ELF-1 (cell line): ENCODE results near the gene SLC25A38.
A peak's percentile ranks its signal among the peaks of the same experiment; 100 is the strongest.
"Not testable (repeated sequence)": the region's sequence is repeated elsewhere in the genome, so short reads cannot be mapped to it uniquely, and the experiment has no call there.

Experiments
- DNase-seq: peaks from one replicate; pipeline ENCODE4 v3.0.0-alpha.2; 2016; ENCODE audit warnings: low read depth, low spot score

SLC25A38 gene, protein sequence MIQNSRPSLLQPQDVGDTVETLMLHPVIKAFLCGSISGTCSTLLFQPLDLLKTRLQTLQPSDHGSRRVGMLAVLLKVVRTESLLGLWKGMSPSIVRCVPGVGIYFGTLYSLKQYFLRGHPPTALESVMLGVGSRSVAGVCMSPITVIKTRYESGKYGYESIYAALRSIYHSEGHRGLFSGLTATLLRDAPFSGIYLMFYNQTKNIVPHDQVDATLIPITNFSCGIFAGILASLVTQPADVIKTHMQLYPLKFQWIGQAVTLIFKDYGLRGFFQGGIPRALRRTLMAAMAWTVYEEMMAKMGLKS

DNA sequence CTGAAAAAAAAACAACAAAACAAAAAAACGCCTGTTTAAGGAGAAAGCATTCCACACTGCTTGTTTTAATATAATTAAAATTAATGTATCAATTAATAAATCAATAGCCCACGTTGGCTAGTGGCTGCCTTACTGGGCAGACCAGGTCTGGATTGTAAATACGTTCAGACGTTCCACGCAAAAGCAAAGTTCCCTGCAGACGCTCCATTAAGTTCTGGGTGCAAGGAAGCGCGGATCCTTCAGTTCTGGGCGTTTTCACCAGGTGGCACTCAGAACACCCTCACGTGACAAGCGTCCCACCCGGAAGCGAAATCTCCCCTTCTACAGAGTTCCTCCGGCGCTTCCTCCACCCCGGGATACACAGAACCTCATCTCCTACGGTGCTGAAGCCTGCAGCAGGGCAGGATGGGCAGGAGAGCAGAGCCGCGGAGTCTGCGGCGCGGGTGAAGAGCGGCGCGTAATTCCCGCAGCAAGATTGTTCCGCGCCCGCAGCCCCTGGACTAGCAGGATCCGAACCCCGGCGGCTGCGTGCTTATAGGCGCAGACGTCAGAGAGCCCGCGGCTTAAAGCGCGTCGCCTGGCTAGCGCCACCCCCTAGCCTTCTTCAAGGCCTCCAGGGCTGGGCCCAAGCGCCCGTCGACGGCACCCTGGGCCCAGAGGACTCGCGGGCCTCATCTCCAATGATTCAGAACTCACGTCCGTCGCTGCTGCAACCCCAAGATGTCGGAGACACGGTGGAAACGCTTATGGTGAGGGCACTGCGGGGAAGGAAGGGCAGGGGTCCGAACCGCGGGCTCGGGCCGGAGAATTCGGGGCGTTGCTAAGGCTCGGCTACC lies at the start of gene SLC25A38:
SLC25A38 (plus strand) TSS at position 326 of the 836 bp plus-strand sequence; CDS start at position 681, 355 bp downstream.
- peak; percentile 95 for DNase-seq

DNA sequence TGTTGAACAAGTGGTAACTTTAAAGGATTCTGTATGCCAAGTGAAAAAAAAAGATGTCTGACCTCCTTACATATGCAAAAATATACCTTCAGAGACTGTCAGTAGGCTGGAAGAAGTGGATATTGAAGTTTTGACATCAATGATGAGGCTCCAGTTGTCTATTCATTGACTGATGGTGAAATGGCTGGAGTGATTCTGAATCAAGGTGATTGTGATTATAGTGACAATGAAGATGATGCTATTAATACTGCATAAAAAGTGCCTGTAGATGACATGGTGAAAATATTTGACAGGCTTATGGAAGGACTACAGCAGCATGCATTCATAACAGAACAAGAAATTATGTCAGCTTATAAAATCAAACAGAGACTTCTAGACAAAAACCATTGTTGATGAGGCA lies 49.6 kb upstream of the SLC25A38 start:
- DNase-seq = no peak

DNA sequence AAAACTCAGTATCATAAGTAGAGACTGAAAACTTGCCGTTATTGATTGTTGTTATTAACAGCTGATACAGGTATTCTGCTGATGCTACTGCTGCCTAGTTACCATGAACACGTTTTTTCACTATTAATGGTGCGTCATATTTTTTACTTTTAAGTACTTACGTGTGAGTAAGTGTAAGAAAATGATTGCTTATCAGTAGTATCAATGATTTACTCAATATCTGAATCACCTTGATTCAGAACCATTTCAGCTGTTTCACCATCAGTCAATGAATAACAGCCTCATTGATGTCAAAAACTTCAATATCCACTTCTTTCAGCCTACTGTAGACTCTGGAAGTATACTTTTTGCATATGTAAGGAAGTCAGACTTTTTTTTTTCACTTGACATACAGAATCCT lies 49.0 kb upstream of the SLC25A38 start:
- no peak for DNase-seq

DNA sequence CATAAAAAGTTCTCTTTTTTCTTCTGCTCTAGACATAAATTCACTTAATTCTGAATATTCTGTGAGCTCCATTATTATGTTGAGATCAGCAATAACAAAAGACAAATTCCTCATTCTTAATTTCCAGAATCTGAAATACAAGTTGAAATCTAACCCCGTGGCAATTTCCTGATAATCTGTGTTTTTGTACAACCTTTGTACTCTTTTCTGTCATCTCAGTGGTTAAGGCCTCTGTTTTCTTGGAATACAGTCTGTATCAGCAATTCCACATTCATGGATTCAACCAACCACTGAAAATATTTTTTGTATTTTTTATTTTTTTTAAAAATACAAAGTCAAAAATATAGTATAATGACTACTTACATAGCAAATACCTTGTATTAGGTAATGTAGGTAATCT lies 45.0 kb upstream of the SLC25A38 start:
- DNase-seq = no peak

DNA sequence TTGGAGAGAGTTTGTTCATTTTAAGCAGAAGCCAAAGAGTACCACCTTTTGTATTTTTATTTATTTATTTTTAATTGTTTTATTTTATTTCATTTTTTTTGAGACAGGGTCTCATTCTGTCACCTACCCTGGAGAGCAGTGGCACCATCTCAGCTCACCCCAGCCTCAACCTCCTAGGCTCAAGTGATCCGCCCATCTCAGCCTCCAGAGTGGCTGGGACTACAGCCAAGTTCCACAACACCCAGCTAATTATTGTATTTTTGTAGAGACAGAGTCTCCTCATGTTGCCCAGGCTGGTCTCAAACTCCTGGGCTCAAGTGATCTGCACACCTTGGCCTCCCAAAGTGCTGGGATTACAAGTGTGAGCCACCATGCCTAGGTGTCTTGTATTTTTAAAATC lies 44.1 kb upstream of the SLC25A38 start:
- no peak for DNase-seq

DNA sequence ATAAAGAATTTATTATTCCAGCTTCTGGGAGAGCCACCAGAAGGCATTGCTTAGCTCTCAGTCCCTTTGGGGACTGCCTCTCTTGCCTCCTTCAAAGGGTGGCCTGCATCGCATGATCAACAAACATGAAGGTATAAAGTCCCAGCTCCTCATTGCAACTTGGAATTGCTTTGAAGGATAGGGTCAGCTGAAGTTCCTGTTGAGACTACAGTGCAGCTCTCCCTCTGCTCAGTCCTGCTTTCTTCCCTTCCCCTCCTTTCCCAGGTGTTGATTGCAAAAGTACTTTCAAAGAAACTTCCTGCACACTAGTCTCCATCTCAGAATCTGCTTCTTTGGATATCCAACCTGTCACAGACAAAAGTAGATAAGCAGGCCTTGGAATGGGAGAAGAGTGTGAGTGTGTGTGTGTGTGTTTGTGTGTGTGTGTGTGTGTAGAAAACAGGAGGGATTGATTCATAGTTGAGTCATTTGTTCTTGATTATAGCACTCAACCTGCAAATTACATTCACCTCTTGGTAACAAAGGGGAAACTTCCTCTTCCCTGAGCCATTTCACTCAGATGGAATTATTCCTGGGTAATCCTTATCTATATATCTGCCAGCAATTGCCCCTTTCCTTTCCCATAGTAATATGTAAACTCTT lies 40.0 kb upstream of the SLC25A38 start:
- DNase-seq = no peak

DNA sequence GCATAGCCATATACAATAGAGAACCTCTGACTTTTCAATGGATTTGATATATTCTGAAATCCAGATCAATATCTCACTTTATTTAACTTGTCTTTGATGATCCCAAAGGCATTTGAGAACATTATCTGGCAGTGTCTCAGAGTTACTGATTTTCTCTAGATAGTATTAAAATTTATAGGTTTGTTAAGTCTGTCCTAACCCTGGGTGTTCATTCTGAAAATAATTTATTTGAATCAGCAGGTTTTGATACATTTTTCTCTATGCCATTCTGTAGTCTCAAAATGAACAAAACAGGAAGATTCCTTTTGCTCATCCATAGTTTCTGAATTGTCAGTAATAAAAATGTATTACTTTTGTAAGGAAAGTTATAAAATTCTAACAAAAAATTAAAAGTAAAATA lies 39.4 kb upstream of the SLC25A38 start:
- no peak for DNase-seq

DNA sequence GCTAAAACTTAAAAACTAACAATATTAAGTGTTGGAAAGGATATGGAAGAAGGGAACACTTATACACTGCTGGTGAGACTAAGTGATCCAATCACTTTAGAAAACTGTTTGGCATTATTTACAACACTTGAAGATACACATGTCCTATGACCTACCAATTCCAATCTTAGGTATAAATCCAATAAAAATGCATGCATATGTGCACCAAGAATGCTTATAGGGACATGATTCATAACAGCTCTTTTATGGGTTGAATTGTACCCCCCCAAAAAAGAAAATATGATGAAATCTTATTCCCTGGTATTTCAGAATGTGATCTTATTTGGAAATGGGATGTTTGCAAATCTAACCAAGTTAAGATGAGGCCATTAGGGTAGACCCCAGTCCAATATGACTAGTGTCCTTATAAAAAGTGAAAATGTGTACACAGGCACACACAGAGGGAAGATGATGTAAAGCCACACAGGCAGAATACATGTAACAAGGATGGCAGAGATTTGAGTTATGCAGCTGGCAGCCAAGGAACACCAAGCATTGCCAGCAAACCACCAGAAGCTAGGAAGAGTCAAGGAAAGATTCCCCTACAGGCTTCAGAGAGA lies 38.3 kb upstream of the SLC25A38 start:
- no peak for DNase-seq

DNA sequence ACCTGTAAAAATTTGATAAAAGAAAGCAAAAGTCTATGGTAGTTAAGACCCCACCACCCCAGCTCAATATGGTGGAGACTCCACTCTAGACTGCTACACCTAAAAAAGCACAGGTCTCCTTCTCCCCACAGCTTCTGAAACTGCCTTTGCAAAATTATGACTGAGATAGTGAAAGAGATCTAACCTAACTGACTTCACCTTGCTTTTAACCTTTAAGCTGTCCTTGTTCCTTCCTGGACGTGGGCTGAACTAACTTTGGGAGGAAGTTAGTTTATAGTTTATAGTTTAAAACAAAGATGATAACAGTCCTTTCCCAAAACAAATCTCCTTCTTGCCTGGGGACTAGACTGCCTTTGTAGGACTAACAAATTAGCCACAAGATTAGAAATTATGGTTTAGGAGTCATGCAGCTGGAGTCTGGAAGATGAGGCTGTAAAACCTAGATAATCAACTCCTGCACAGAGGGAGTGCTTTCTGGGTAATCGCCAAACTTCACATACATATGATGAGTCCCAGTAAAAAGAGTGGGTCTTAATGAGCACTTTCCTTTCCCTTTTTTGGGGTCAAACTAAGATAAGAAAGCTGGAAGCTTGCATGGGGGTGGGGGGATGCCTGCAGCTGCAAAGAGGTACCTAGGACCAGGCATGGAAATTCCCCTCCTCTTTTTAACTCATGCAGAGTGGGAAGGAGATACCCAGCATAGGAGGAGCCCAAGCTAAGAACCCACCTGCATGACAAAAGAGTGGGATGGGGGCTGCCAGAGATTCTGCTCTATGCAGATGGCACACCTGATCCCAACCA lies 36.2 kb upstream of the SLC25A38 start:
- no peak for DNase-seq

DNA sequence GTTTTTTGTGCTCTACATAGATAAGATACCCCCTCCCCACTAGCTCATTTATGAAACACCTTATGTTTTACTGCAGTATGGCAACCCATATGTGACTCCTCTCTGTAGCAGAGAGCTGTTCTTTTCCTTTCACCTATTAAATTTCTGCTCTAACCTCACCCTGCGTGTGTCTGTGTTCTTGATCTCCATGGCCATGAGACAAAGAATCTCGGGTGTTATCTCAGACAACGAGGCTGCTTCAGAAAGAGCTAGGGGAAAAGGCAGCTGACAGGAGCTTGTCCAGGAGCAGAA lies 35.6 kb upstream of the SLC25A38 start:
- no peak for DNase-seq

DNA sequence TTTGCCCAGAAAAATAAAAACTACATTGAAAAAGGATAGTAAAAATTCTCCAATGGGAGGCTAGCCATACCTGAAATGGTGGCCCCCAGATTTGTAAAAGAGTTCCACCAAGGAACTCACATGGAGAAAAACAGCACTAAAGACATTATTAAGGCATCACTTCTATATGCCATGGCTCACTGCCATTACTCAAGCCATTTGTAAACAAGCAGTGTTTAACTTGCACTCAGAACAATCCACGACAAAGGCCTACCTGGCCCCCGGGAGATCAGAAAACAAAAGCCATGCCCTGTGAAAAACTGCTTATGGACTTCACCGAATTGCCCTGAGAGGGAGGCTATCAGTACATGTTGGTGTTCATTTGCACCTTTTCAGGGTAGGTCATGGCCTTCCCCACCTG lies 34.1 kb upstream of the SLC25A38 start:
- DNase-seq = no peak

DNA sequence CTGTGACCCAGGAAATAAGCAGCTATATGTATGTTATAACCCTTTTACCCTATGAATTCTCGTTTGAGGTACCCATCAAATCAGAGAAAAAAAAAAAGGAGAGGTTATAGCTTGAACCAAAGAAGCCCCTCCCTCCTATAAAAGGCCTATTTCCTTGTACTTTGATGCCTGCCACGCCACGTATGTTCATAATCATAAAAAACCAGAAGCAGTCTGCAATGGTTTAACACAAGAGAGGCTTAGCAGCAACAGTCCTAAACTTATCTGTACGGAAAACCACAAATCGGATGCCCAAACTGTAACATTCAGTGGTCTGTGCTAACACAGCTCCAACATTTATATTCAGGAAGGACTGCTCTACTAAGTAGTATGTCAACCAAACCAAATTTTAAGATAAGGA lies 32.5 kb upstream of the SLC25A38 start:
- DNase-seq = no peak

DNA sequence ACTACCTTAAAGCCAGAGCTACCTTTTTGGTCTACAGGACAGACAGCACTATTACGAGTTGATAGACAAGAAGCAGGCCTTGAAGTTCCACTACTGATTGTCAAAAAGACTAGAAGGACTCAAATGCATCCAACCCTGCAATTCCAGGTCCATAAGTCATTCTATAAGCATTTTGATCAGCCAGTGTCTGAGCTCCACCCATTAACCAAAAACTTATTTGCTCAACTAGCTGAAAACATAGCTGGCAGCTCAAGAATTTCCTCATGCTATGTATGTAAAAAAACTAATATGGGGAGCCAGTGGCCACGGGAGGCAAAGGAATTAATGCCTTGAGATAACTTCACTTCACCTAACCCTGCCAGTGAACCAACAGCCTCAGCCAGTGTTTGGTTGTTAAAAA lies 32.0 kb upstream of the SLC25A38 start:
- not testable (repeated sequence) for DNase-seq

DNA sequence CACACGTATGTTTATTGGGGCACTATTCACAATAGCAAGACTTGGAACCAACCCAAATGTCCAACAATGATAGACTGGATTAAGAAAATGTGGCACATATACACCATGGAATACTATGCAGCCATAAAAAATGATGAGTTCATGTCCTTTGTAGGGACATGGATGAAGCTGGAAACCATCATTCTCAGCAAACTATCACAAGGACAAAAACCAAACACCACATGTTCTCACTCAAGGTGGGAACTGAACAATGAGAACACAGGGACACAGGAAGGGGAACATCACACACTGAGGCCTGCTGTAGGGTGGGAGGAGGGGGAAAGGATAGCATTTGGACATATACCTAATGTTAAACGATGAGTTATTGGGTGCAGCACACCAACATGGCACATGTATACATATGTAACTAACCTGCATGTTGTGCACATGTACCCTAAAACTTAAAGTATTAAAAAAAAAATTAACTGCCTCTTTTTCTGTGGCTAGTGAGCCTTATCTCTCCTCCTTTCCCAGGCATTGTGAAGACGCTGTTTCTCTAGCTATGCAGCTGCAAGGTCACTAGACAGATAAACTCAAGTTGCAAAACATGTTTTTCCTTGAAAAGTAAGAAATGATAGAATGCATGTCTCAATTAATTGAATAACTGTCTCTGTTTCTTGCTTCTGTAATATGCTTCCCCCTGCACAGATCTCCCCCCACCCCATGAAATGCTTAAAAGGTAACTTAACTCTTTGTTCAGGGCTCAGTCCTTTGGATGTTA lies 29.8 kb upstream of the SLC25A38 start:
- not testable (repeated sequence) for DNase-seq

DNA sequence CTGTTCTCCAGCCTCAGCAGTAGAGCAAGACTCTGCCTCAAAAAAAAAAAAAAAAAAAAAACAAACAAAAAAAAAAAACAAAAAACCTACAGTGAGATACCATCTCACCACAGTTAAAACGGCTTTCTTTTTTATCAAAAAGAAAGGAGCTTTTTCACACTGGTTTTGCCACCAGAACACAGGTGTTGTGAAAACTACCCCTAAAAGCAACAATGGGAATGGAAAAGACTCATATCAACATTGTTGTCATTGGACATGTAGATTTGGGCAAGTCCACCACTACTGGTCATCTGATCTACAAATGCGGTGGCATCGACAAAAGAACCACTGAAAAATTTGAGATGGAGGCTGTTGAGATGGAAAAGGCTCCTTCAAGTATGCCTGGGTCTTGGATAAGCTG lies 24.8 kb upstream of the SLC25A38 start:
- no peak for DNase-seq

DNA sequence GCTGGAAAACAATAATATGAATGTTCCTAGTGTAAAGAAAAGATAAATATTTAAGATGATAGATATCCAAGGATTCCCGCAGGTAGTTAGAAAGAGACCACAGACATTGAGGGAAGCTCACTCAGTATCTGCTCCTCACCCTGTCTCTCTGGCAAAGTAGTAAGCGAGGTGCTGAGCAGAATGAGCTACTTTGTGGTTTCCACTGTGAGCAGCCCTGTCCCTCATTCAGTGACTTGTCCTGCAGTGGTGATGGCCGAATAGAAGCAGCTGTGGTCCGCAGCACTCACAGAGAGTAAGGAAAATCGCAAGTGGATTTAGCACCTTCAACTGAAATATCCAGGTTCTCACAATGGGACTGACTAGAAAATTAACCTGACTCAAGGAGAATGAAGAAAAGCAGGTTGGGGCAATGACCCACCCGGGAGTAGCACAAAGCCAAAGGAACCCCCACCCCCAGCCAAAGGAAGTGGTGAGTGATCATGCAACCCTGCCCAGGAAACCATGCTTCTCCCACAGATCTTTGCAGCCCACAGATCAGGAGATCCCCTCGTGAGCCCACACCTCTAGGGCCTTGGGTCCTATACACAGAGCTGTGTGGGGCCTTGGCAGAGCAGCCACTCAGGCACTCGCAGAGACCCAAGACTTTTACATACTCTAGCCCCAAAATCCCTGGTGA lies 21.8 kb upstream of the SLC25A38 start:
- DNase-seq = no peak

DNA sequence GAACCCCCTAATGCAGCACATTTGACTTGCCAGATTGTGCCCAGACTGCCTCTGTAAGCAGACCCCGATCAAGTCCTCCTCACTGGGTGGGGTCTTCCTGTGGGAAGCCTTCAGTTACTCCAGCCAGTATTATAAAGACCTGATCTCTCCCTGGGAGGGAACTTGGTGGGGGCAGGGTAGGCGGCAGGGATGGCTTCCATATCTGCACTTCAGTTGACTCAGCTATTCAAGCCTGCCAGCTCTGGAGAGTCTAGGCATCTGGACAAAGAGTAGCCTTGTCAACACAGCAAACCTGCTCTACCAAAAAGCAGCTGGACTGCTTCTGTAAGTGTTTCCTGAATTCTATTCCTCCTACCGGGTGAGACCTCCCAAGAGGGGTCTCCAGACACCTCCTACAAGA lies 21.0 kb upstream of the SLC25A38 start:
- DNase-seq = no peak

DNA sequence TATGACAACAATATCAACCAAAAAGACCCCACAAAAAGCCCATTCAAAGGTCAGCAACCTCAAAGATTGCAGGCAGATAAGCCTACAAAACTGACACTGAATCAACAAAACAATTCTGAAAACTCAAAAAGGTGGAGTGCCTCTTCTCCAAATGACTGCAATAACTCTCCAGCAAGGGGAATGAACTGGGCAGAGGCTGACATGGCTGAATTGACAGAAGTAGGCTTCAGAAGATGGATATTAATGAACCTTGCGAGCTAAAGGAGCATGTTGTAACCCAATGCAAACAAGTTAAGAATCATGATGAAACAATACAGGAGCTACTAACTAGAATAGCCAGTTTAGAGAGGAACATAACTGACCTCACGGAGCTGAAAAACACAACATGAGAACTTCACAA lies 20.4 kb upstream of the SLC25A38 start:
- no peak for DNase-seq

DNA sequence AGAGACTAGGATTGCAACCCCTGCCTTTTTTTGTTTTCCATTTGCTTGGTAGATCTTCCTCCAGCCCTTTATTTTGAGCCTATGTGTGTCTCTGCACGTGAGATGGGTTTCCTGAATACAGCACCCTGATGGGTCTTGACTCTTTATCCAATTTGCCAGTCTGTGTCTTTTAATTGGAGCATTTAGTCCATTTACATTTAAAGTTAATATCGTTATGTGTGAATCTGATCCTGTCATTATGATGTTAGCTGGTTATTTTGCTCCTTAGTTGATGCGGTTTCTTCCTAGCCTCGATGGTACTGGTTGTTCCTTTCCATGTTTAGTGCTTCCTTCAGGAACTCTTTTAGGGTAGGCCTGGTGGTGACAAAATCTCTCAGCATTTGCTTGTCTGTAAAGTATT lies 12.7 kb upstream of the SLC25A38 start:
- DNase-seq = not testable (repeated sequence)

DNA sequence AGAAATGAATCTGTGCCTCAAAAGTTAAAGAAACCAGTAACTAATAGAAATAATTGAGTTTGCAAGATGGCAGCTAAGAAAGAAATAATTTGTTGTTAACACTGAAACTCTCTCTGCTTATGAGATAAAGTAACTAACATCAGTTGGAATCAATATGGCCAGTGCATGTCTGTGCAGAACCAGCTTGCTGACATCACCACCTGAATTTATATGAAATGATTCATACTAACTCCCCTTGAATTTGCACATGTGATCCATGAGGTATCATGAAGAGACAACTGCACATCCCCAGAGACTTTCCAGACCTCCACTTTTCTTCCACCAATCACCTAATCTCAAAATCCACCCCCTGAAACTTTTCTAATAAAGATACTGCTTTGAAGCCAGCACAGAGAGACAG lies 10.3 kb upstream of the SLC25A38 start:
- DNase-seq = no peak
